H1 (cell line): ENCODE measurements around the gene SMARCE1. TPM values are rescaled to one million over a fixed set of nuclear protein-coding genes. Genes with fewer than 3 reads are reported as not detected.

Experiments used
- polyA plus RNA-seq, 7 experiments: library from polyadenylated mRNA; depleted of rRNA in 3 of 7; stranded (reverse) in 5 of 7; unstranded in 2 of 7; fragments of >200 nt in 5 of 7; fragments of 200-250 nt in 2 of 7; gene quantifications; 1 replicate in 5 of 7; 2 replicates in 1 of 7; 4 replicates in 1 of 7; pipeline versions ENCODE4 v1.2.1 to v1.2.3, GENCODE V29; 2011 to 2013; ENCODE audit warnings: missing spikeins in 2 of 7, mixed read lengths in 2 of 7
- total RNA-seq: library from RNA; stranded (reverse); fragmentation: NEBNext Ultra II Directional; extraction: Animal tissue kit (Norgen Biotek cat#: 25700); gene quantifications from 2 replicates; pipeline ENCODE4 v1.2.1, GENCODE V29; 2021
- TF ChIP-seq, protein P1 (sequence below), 3 experiments: IDR thresholded peaks; 1 replicate in 2 of 3; 2 replicates in 1 of 3; pipeline versions ENCODE4 v1.5.1 to v1.6.1; 2011; ENCODE audit warnings: low read length in 3 of 3, mild to moderate bottlenecking in 3 of 3, inconsistent platforms in 2 of 3, low read depth in 1 of 3, moderate library complexity in 1 of 3; ENCODE audit not compliant: insufficient read depth in 1 of 3; ENCODE audit errors: control extremely low read depth in 1 of 3

Gene SMARCE1
- total and polyA plus RNA-seq, 2 of the 8 experiments (the other 6 are each of a cell fraction or from before 2014, with no cell fraction given), result 30.7 to 131 TPM

DNA sequence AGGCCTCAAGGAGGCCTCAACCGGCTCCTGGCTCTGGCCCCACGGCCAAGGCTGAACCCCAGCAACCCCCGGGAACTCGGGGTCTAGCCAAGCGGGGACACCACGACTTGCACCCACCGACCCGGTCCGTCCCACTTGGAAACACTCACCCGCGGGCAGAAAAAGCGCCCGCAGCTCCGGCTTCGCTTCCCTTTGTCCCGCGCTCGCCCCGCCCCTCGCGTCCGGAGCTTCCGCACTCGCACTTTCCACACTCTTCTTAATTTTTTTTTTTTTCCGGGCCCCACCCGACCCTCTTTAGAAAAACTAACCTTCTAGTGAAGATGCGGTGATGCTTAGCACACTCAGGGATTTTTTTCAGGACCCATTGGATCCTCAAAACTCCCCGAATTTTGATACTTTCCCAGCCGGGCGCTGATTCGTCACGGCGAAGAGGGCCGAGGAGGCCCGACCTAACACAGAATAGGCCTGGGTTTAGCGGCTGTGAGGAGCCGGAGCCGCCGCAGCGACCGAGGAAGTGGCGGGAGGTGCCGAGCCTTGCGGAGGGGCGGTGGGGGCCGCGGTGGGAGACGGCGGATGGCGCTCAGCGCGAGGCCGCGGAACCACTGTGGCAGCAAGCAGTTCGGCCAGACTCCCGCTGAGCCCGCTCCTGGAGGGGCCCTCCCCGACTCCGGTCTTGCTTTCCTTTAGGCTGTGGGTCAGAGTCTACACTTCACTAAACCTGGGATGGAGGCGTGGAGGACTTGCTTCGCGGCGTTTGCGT lies at the start of gene SMARCE1 (continued):
- TF ChIP-seq, protein P1, sequence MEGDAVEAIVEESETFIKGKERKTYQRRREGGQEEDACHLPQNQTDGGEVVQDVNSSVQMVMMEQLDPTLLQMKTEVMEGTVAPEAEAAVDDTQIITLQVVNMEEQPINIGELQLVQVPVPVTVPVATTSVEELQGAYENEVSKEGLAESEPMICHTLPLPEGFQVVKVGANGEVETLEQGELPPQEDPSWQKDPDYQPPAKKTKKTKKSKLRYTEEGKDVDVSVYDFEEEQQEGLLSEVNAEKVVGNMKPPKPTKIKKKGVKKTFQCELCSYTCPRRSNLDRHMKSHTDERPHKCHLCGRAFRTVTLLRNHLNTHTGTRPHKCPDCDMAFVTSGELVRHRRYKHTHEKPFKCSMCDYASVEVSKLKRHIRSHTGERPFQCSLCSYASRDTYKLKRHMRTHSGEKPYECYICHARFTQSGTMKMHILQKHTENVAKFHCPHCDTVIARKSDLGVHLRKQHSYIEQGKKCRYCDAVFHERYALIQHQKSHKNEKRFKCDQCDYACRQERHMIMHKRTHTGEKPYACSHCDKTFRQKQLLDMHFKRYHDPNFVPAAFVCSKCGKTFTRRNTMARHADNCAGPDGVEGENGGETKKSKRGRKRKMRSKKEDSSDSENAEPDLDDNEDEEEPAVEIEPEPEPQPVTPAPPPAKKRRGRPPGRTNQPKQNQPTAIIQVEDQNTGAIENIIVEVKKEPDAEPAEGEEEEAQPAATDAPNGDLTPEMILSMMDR (IDR thresholded peaks at IDR 0.05; ENCODE audit: control extremely low read depth in 1 of 3, insufficient read depth in 1 of 3, low read depth in 1 of 3, low read length in 3 of 3), result no peak
